HepG2 (cell line): ENCODE measurements around the gene NTM. TPM values are rescaled to one million over a fixed set of nuclear protein-coding genes. Genes with fewer than 3 reads are reported as not detected.

ENCODE experiments used
- GLI4 ChIP-seq: sonication (generic); formaldehyde crosslinking; IDR thresholded peaks from 2 replicates; pipeline ENCODE4 v1.5.1; 2020; ENCODE audit warnings: missing genetic modification reagents, mild to moderate bottlenecking, moderate library complexity, borderline replicate concordance
- HES4 ChIP-seq: sonication (generic); formaldehyde crosslinking; IDR thresholded peaks from 2 replicates; pipeline ENCODE4 v1.9.0; 2021; ENCODE audit warnings: mild to moderate bottlenecking, missing genetic modification reagents, borderline replicate concordance
- IKZF1 ChIP-seq: fragments of 450-650 bp; IDR thresholded peaks from 2 replicates; pipeline ENCODE4 v1.7.1; 2016
- KAT7 ChIP-seq: IDR thresholded peaks from 2 replicates; pipeline ENCODE4 v1.6.1; 2018; ENCODE audit warnings: borderline replicate concordance, missing compliant biosample characterization
- ZBTB42 ChIP-seq: sonication (generic); formaldehyde crosslinking; IDR thresholded peaks from 2 replicates; pipeline ENCODE4 v1.5.0; 2020; ENCODE audit warnings: mild to moderate bottlenecking, missing genetic modification reagents
- ZFP36L2 ChIP-seq: sonication (generic); formaldehyde crosslinking; IDR thresholded peaks from 2 replicates; pipeline ENCODE4 v1.4.0; 2020; ENCODE audit warnings: missing genetic modification reagents
- polyA plus RNA-seq, 8 experiments: library from polyadenylated mRNA; depleted of rRNA in 3 of 8; stranded (reverse) in 7 of 8; unstranded in 1 of 8; fragments of >200 nt; fragmentation: Illumina TruSeq in 4 of 8; extraction: Trizol in 4 of 8; gene quantifications; 2 replicates each; pipeline versions ENCODE4 v1.2.1 to v1.2.3, GENCODE V29; 2011 to 2016; ENCODE audit warnings: low read depth in 4 of 8, missing spikeins in 1 of 8, mixed read lengths in 1 of 8; ENCODE audit not compliant: insufficient read depth in 1 of 8
- total RNA-seq, 5 experiments: library from RNA; depleted of rRNA; stranded (reverse); fragments of >200 nt; fragmentation: Illumina TruSeq; extraction: Trizol; gene quantifications; 2 replicates each; pipeline ENCODE4 v1.2.3, GENCODE V29; 2016; ENCODE audit warnings: low read depth in 1 of 5
- TF ChIP-seq, protein P1 (sequence below), 2 experiments: sonication (generic) in 1 of 2; formaldehyde crosslinking in 1 of 2; IDR thresholded peaks; 2 replicates each; pipeline versions ENCODE4 v1.4.0 to v1.6.1; 2018 to 2020; ENCODE audit warnings: missing genetic modification reagents in 2 of 2, borderline replicate concordance in 1 of 2, low read depth in 1 of 2, mild to moderate bottlenecking in 1 of 2, missing biosample characterization in 1 of 2
- TF ChIP-seq, protein P2 (sequence below): sonication (generic); formaldehyde crosslinking; IDR thresholded peaks from 2 replicates; pipeline ENCODE4 v1.4.0; 2020; ENCODE audit warnings: missing genetic modification reagents
- TF ChIP-seq, protein P3 (sequence below): IDR thresholded peaks from 2 replicates; pipeline ENCODE4 v1.6.1; 2018; ENCODE audit warnings: missing genetic modification reagents, mild to moderate bottlenecking, missing compliant biosample characterization
- TF ChIP-seq, protein P4 (sequence below): sonication (generic); formaldehyde crosslinking; IDR thresholded peaks from 2 replicates; pipeline ENCODE4 v1.5.1; 2020; ENCODE audit warnings: missing genetic modification reagents, mild to moderate bottlenecking, borderline replicate concordance

The NTM gene
- total and polyA plus RNA-seq, 2 of the 13 experiments (the other 11 are each of a cell fraction or from before 2014, with no cell fraction given), result not detected

DNA sequence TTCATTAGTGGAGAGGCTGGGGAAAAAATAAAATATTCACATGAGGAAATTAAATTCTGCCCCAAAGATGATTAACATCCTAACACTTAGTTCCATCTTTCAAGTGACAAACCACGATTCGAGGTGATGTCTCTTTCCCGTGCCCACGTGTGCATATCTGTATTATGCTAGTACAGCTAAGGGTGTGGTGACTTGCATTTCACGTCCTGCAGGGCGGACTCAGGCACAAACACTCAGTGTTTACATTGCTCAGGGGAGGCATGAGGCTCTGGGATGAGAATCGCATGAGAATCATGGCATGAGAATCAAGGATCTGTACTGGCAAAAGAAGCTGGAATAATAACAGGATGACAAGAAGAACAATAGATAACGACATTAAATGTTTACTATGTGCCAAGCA, 179.4 kb downstream of the NTM start (continued):
- TF ChIP-seq, protein P1, sequence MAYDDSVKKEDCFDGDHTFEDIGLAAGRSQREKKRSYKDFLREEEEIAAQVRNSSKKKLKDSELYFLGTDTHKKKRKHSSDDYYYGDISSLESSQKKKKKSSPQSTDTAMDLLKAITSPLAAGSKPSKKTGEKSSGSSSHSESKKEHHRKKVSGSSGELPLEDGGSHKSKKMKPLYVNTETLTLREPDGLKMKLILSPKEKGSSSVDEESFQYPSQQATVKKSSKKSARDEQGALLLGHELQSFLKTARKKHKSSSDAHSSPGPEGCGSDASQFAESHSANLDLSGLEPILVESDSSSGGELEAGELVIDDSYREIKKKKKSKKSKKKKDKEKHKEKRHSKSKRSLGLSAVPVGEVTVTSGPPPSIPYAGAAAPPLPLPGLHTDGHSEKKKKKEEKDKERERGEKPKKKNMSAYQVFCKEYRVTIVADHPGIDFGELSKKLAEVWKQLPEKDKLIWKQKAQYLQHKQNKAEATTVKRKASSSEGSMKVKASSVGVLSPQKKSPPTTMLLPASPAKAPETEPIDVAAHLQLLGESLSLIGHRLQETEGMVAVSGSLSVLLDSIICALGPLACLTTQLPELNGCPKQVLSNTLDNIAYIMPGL (CRISPR knock-in tag; IDR thresholded peaks at IDR 0.05; ENCODE audit: borderline replicate concordance in 1 of 2, low read depth in 1 of 2), result no peak
- TF ChIP-seq HES4 (CRISPR knock-in tag) (no peak), IKZF1 (no peak), KAT7 (CRISPR knock-in tag) (no peak), ZFP36L2 (no peak), GLI4 (no peak), ZBTB42 (CRISPR knock-in tag) (no peak)
- TF ChIP-seq, protein P2, sequence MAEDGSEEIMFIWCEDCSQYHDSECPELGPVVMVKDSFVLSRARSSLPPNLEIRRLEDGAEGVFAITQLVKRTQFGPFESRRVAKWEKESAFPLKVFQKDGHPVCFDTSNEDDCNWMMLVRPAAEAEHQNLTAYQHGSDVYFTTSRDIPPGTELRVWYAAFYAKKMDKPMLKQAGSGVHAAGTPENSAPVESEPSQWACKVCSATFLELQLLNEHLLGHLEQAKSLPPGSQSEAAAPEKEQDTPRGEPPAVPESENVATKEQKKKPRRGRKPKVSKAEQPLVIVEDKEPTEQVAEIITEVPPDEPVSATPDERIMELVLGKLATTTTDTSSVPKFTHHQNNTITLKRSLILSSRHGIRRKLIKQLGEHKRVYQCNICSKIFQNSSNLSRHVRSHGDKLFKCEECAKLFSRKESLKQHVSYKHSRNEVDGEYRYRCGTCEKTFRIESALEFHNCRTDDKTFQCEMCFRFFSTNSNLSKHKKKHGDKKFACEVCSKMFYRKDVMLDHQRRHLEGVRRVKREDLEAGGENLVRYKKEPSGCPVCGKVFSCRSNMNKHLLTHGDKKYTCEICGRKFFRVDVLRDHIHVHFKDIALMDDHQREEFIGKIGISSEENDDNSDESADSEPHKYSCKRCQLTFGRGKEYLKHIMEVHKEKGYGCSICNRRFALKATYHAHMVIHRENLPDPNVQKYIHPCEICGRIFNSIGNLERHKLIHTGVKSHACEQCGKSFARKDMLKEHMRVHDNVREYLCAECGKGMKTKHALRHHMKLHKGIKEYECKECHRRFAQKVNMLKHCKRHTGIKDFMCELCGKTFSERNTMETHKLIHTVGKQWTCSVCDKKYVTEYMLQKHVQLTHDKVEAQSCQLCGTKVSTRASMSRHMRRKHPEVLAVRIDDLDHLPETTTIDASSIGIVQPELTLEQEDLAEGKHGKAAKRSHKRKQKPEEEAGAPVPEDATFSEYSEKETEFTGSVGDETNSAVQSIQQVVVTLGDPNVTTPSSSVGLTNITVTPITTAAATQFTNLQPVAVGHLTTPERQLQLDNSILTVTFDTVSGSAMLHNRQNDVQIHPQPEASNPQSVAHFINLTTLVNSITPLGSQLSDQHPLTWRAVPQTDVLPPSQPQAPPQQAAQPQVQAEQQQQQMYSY, result no peak
- TF ChIP-seq, protein P3, sequence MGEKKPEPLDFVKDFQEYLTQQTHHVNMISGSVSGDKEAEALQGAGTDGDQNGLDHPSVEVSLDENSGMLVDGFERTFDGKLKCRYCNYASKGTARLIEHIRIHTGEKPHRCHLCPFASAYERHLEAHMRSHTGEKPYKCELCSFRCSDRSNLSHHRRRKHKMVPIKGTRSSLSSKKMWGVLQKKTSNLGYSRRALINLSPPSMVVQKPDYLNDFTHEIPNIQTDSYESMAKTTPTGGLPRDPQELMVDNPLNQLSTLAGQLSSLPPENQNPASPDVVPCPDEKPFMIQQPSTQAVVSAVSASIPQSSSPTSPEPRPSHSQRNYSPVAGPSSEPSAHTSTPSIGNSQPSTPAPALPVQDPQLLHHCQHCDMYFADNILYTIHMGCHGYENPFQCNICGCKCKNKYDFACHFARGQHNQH (CRISPR knock-in tag), result no peak
- TF ChIP-seq, protein P4, sequence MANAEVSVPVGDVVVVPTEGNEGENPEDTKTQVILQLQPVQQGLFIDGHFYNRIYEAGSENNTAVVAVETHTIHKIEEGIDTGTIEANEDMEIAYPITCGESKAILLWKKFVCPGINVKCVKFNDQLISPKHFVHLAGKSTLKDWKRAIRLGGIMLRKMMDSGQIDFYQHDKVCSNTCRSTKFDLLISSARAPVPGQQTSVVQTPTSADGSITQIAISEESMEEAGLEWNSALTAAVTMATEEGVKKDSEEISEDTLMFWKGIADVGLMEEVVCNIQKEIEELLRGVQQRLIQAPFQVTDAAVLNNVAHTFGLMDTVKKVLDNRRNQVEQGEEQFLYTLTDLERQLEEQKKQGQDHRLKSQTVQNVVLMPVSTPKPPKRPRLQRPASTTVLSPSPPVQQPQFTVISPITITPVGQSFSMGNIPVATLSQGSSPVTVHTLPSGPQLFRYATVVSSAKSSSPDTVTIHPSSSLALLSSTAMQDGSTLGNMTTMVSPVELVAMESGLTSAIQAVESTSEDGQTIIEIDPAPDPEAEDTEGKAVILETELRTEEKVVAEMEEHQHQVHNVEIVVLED, result no peak
